RWPE2 (cell line): ENCODE results near the gene ZNF566.

Experiments
- ATAC-seq: fragments of 200-7000 bp; cut with Tn5 transposase; 3 replicates; pipeline ENCODE4 v1.9.1; 2021; ENCODE audit warnings: low read depth
- DNase-seq: peaks from one replicate; pipeline ENCODE4 v3.0.0-alpha.2; 2020; ENCODE audit warnings: low spot score
- H3K27ac ChIP-seq: fragments of 450-650 bp; 2 replicates; pipeline ENCODE4 v1.5.1; 2017; ENCODE audit warnings: mild to moderate bottlenecking; ENCODE audit not compliant: poor library complexity, severe bottlenecking
- H3K27me3 ChIP-seq: fragments of 250-450 bp; sonication (Bioruptor Pico); 2 replicates; pipeline ENCODE4 v1.5.1; 2021; ENCODE audit warnings: mild to moderate bottlenecking, moderate library complexity; ENCODE audit not compliant: insufficient read depth, poor library complexity, severe bottlenecking
- H3K36me3 ChIP-seq: fragments of 250-450 bp; sonication (Bioruptor Pico); 2 replicates; pipeline ENCODE4 v1.5.1; 2020; ENCODE audit warnings: low read depth, mild to moderate bottlenecking, moderate library complexity
- H3K4me1 ChIP-seq: fragments of 250-450 bp; sonication (Bioruptor Pico); 2 replicates; pipeline ENCODE4 v1.5.1; 2021; ENCODE audit warnings: mild to moderate bottlenecking, moderate library complexity; ENCODE audit not compliant: insufficient read depth, poor library complexity, severe bottlenecking
- H3K4me3 ChIP-seq: fragments of 250-450 bp; sonication (Bioruptor Pico); 2 replicates; pipeline ENCODE4 v1.5.1; 2021; ENCODE audit warnings: mild to moderate bottlenecking, moderate library complexity; ENCODE audit not compliant: severe bottlenecking
- H3K9me3 ChIP-seq: fragments of 250-450 bp; sonication (Bioruptor Pico); 2 replicates; pipeline ENCODE4 v1.5.1; 2021; ENCODE audit warnings: mild to moderate bottlenecking, moderate library complexity; ENCODE audit not compliant: severe bottlenecking
- TF ChIP-seq, protein P1 (sequence below): fragments of 450-650 bp; IDR thresholded peaks from one replicate; pipeline ENCODE4 v1.5.1; 2017; ENCODE audit warnings: mild to moderate bottlenecking, moderate library complexity; ENCODE audit not compliant: poor library complexity, severe bottlenecking

The ZNF566 gene

DNA sequence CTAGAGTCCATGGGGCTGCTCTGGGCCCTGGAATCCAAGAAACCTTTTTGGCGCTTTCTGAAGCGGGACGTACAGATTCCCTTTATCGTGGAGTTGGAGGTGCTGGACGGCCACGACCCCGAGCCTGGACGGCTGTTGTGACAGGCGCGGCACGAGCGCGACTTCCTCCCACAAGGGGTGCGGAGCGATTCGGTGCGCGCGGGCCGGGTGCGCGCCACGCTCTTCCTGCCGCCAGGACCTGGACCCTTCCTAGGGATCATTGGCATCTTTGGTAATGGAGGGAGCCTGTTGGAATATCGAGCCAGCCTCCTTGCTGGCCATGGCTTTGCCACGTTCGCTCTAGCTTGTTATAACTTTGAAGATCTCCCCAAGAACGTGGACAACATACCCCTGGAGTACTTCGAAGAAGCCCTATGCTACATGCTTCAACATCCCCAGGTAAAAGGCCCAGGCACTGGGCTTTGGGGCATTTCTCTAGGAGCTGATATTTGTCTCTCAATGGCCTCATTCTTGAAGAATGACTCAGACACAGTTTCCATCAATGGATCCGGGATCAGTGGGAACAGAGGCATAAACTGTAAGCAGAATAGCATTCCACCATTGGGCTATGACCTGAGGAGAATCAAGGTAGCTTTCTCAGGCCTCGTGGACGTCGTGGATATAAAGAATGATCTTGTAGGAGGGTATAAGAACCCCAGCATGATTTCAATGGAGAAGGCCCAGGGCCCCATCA, 67.4 kb downstream of the ZNF566 start:
- no peak overlapping the region for H3K27ac ChIP-seq
- TF ChIP-seq, protein P1, sequence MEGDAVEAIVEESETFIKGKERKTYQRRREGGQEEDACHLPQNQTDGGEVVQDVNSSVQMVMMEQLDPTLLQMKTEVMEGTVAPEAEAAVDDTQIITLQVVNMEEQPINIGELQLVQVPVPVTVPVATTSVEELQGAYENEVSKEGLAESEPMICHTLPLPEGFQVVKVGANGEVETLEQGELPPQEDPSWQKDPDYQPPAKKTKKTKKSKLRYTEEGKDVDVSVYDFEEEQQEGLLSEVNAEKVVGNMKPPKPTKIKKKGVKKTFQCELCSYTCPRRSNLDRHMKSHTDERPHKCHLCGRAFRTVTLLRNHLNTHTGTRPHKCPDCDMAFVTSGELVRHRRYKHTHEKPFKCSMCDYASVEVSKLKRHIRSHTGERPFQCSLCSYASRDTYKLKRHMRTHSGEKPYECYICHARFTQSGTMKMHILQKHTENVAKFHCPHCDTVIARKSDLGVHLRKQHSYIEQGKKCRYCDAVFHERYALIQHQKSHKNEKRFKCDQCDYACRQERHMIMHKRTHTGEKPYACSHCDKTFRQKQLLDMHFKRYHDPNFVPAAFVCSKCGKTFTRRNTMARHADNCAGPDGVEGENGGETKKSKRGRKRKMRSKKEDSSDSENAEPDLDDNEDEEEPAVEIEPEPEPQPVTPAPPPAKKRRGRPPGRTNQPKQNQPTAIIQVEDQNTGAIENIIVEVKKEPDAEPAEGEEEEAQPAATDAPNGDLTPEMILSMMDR, result no peak
- H3K36me3 ChIP-seq, result no peaks in the 10 kb centered on the region
- ATAC-seq (no peak), DNase-seq (no peak)
- H3K27me3 ChIP-seq, result no peaks in the 10 kb centered on the region
- H3K9me3 ChIP-seq, result no peaks in the 10 kb centered on the region
- no peaks in the 10 kb centered on the region for H3K4me1 ChIP-seq
- H3K4me3 ChIP-seq, result no peak overlapping the region

DNA sequence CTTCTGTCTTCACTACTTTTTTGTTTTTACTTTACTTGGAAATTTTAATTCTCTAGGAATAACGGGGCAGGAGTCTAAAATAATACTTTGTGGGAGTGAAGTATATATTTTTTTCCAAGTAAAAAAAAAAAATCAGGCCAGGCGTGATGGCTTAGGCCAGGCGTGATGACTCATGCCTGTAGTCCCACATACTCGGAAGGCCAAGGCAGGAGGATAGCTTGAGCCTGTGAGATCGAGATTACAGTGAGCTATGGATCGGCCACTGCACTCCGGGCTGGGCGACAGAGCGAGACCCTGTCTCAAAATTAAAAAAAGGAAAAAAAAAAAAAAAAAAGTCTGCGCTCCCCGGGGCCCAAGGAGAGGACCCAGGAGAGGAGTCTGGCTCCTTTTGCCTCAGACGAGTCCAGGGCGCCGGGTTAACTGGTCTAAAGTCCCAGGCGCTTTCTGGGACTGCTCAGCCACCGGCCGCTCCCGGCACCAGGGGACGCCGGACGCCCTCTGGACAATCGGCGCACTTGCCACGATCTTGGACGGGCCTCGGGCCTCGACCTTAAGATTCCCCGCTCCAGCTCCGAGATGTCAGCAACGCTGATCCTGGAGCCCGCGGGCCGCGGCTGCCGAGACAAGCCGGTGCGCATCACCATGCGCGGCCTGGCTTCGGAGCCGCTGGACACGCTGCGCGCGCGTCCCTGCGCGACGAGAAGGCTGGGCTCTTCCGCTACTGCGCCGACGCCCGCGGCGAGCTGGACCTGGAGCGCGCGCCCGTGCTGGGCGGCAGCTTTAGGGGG, 68.2 kb downstream of the ZNF566 start:
- DNase-seq (no peak), ATAC-seq (0 out of 3 replicates have a peak, but pooled peaks have one; percentile 7)
- peak overlapping the region; percentile 5 for H3K4me3 ChIP-seq

DNA sequence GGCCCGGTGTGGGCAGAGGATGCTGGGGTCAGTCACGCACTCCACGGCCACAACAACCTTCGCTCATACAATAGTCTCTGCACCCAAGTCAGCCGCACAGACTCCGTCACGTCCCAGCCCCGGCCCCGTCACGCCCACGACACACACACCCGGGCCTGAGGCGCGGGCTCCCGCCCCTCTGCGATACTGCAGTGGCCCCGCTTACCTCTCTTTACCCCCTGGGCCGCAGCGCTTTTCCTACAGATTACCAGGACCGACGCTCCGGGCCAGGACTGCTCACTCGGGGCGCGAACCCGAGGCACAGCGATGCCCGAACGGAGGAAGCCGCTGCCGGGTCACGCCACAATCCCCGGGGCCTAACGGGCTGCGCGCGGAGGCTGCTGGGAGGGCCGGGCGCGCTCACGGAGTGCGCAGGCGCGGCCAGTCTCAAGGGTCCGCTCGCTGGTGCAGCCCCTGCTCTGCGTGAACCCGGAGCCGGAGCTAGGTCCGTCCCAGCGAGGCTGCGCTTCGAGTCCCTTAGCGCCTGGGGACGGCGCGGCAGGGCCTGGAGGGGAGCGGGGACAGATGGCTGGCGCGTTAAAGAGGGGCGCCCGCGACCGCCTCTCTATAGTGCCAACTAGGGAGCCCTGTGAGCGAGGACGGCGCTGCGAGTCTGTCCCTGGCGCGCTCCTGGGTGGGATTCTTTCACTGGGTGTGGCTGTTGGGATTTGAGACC, 70.9 kb downstream of the ZNF566 start, which contains the start of gene ZFP82:
TSS of gene ZFP82 (minus strand) at position 358 of the 715 bp plus-strand sequence. CDS start 8,855 bp downstream, outside the sequence.
- 0 out of 2 replicates have a peak, but pooled peaks cover 7% of the 10 kb centered on the region for H3K36me3 ChIP-seq
- no peaks in the 10 kb centered on the region for H3K4me1 ChIP-seq
- DNase-seq (peak; percentile 60), ATAC-seq (peak; percentile 84)
- H3K9me3 ChIP-seq, result peaks cover 1% of the 10 kb centered on the region
- H3K27me3 ChIP-seq, result no peaks in the 10 kb centered on the region
- TF ChIP-seq, protein P1, result no peak
- peak within 1 kb of the TSS; percentile 48 for H3K4me3 ChIP-seq
- peak within 1 kb of the TSS; percentile 10 for H3K27ac ChIP-seq

More for the DNA sequence above, 68.2 kb downstream of the ZNF566 start:
- Histone ChIP-seq H3K27ac (no peak overlapping the region), H3K4me1 (no peaks in the 10 kb centered on the region), H3K9me3 (no peaks in the 10 kb centered on the region), H3K27me3 (no peaks in the 10 kb centered on the region), H3K36me3 (0 out of 2 replicates have a peak, but pooled peaks cover 3% of the 10 kb centered on the region)
- TF ChIP-seq, protein P1, result no peak

DNA sequence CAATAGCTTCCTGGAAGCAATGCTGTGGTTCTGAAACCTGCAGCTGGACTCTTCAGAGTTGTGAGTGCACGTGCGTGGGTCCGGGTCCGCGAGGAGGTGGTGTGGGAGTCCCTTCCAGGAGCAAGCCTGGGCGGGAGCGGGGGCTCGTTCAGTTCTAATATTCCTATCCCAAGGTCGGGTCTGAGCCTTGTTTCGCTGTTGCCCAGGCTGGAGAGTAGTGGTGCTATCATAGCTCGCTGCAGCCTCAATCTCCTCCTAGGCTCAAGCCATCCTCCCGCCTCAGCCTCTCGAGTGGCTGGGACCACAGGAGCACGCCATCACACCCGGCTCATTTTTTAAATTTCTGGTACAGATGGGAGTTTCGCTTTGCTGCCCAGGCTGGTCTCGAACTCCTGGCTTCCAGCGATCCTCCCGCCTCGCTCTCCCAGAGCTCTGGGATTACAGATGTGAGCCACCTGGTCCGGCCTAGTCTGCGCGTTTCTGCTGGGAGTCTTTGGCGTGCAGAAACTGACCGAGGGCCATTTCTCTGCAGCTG, 71.5 kb downstream of the ZNF566 start:
- peak overlapping the region; percentile 48 for H3K4me3 ChIP-seq
- no peaks in the 10 kb centered on the region for H3K27me3 ChIP-seq
- ATAC-seq (peak; percentile 14; the same call in 1 of the 3 replicates), DNase-seq (no peak)
- H3K4me1 ChIP-seq, result no peaks in the 10 kb centered on the region
- TF ChIP-seq, protein P1, result no peak
- peaks cover 3% of the 10 kb centered on the region for H3K9me3 ChIP-seq
- H3K27ac ChIP-seq, result peak overlapping the region; percentile 10
- peaks cover 13% of the 10 kb centered on the region; the same call in 1 of the 2 replicates for H3K36me3 ChIP-seq
